ENCODE data around the gene EIF4A3. TPM values are rescaled to one million over a fixed set of nuclear protein-coding genes. Genes with fewer than 3 reads are reported as not detected.

Gene EIF4A3
- total RNA-seq, 3 donors from 2014 or later (not counting 1 experiment from before 2014, with no cell fraction given), result 86.2 to 88.6 (median 88.0) TPM

GRCh38 chr17:80195141-80195540 lies 48.2 kb upstream of the EIF4A3 start:
- intact Hi-C loops (cut with micrococcal nuclease), result no loop called here
- no peak for ATAC-seq
- no peak for TF ChIP-seq CTCF (IDR thresholded peaks at IDR 0.05)
- Mint-ChIP-seq H3K27me3 (ENCODE audit: low read depth in 2 of 2) (peaks cover 0 to 7% of the 10 kb centered on the region in 2 donors), H3K4me1 (no peaks in the 10 kb centered on the region), H3K27ac (no peak overlapping the region), H3K9me3 (no peaks in the 10 kb centered on the region), H3K36me3 (no peaks in the 10 kb centered on the region), H3K4me3 (no peak overlapping the region)
- no peaks in the 10 kb centered on the region for H3K9me3 ChIP-seq (ENCODE audit: control insufficient read depth, insufficient read depth, low read length)
- H3K4me3 ChIP-seq (ENCODE audit: low read length), result no peak overlapping the region
- no peaks in the 10 kb centered on the region for H3K36me3 ChIP-seq (ENCODE audit: control insufficient read depth, insufficient read depth, low read length)
- no peak overlapping the region for H3K27ac ChIP-seq (ENCODE audit: low read length)
- no peaks in the 10 kb centered on the region for H3K27me3 ChIP-seq (ENCODE audit: control insufficient read depth, insufficient read depth, low read length)
- H3K4me1 ChIP-seq (ENCODE audit: control insufficient read depth, insufficient read depth, low read length), result no peaks in the 10 kb centered on the region
- no peak for DNase-seq
- WGBS (ENCODE audit: insufficient coverage), result 91% methylated on average over 14 of the region's 14 CpGs

DNA sequence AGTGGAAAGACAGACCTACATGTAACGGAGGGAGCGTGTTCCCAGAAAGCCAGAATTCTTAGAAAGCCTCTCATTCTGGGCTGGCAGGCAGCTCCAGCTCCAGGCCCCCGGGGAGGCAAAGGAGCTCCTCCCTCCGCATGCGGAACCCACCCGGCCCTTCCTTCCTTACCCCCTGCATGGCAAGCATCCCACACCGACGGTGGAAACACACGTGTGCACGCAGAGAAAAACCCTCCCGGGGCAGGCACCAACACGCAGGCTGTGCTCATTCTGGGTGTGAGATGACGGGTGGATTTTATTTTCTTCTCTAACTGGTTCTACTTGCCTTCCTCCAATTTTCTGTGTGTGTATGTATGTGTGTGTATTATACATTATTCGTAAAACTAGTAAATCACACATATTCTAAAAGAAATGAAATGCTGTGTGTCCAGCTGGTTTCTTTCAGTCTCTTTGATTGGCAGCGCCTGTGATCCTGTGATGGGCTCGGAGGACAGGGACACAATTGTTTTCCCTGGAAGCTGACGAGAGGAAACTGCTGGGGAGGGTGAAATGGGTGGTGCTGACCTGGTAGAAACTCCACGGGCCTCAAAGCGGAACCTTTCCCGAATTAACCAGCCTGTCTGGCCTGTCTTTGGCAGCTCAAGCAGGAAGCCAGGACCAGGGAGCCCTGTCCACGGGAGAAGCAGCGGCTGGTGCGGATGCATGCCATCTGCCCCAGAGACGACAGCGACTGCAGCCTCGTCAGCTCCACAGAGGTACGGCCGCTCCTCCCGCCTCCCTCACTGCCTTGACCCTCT lies 45.1 kb upstream of the EIF4A3 start:
- Mint-ChIP-seq H3K4me1 (no peaks in the 10 kb centered on the region), H3K9me3 (no peaks in the 10 kb centered on the region), H3K36me3 (no peaks in the 10 kb centered on the region), H3K27ac (no peak overlapping the region), H3K27me3 (ENCODE audit: low read depth in 2 of 2) (peaks cover 0 to 7% of the 10 kb centered on the region in 2 donors), H3K4me3 (no peak overlapping the region)
- no peak for TF ChIP-seq CTCF (IDR thresholded peaks at IDR 0.05)
- Histone ChIP-seq H3K4me3 (ENCODE audit: low read length) (no peak overlapping the region), H3K27ac (ENCODE audit: low read length) (no peak overlapping the region), H3K27me3 (ENCODE audit: control insufficient read depth, insufficient read depth, low read length) (no peaks in the 10 kb centered on the region), H3K36me3 (ENCODE audit: control insufficient read depth, insufficient read depth, low read length) (no peaks in the 10 kb centered on the region), H3K9me3 (ENCODE audit: control insufficient read depth, insufficient read depth, low read length) (no peaks in the 10 kb centered on the region), H3K4me1 (ENCODE audit: control insufficient read depth, insufficient read depth, low read length) (no peaks in the 10 kb centered on the region)
- intact Hi-C loops (cut with micrococcal nuclease), result no loop called here
- WGBS (ENCODE audit: insufficient coverage), result 62% methylated on average over 27 of the region's 29 CpGs
- no peak for DNase-seq
- no peak for ATAC-seq

DNA sequence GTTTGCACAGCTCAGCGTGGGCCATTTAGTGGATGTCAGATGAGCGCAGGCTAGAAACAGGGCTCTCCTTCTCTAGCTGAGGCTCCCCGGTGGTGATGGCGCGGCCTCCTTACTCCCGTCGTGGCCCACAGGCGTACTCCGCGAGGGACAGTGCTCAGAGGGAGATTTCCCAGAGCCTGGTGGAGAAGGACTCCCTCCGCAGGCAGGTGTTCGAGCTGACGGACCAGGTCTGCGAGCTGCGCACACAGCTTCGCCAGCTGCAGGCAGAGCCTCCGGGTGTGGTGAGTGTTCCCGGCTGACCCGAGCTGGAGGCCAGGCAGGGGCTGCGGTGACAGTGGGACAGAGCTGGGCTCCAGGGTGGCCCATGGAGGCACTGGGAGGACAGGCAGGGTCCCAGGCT lies 44.3 kb upstream of the EIF4A3 start:
- Mint-ChIP-seq H3K4me3 (no peak overlapping the region), H3K36me3 (no peaks in the 10 kb centered on the region), H3K9me3 (no peaks in the 10 kb centered on the region), H3K27me3 (ENCODE audit: low read depth in 2 of 2) (peaks cover 0 to 7% of the 10 kb centered on the region in 2 donors), H3K27ac (no peak overlapping the region), H3K4me1 (no peaks in the 10 kb centered on the region)
- ATAC-seq (no peak), DNase-seq (no peak)
- no peak for TF ChIP-seq CTCF (IDR thresholded peaks at IDR 0.05)
- Histone ChIP-seq H3K27me3 (ENCODE audit: control insufficient read depth, insufficient read depth, low read length) (no peaks in the 10 kb centered on the region), H3K36me3 (ENCODE audit: control insufficient read depth, insufficient read depth, low read length) (no peaks in the 10 kb centered on the region), H3K9me3 (ENCODE audit: control insufficient read depth, insufficient read depth, low read length) (no peaks in the 10 kb centered on the region), H3K4me1 (ENCODE audit: control insufficient read depth, insufficient read depth, low read length) (no peaks in the 10 kb centered on the region), H3K4me3 (ENCODE audit: low read length) (no peak overlapping the region), H3K27ac (ENCODE audit: low read length) (no peak overlapping the region)
- intact Hi-C loops (cut with micrococcal nuclease), result no loop called here
- 95% methylated on average over 20 of the region's 20 CpGs for WGBS (ENCODE audit: insufficient coverage)

- Histone ChIP-seq H3K4me3 (ENCODE audit: low read length) (no peak overlapping the region), H3K9me3 (ENCODE audit: control insufficient read depth, insufficient read depth, low read length) (no peaks in the 10 kb centered on the region), H3K27ac (ENCODE audit: low read length) (no peak overlapping the region), H3K36me3 (ENCODE audit: control insufficient read depth, insufficient read depth, low read length) (no peaks in the 10 kb centered on the region), H3K27me3 (ENCODE audit: control insufficient read depth, insufficient read depth, low read length) (no peaks in the 10 kb centered on the region), H3K4me1 (ENCODE audit: control insufficient read depth, insufficient read depth, low read length) (no peaks in the 10 kb centered on the region)
- H3K4me1 Mint-ChIP-seq, result no peaks in the 10 kb centered on the region
- H3K9me3 Mint-ChIP-seq, result no peaks in the 10 kb centered on the region
- H3K36me3 Mint-ChIP-seq, result no peaks in the 10 kb centered on the region
- DNase-seq (no peak), ATAC-seq (no peak)
- intact Hi-C loops (cut with micrococcal nuclease), result no loop called here
- TF ChIP-seq CTCF (IDR thresholded peaks at IDR 0.05), result no peak
- H3K27me3 Mint-ChIP-seq (ENCODE audit: low read depth in 2 of 2), result peaks cover 0 to 5% of the 10 kb centered on the region in 2 donors
- no peak overlapping the region for H3K4me3 Mint-ChIP-seq
- 93% methylated on average over 10 of the region's 10 CpGs for WGBS (ENCODE audit: insufficient coverage)
- H3K27ac Mint-ChIP-seq, result no peak overlapping the region
These were observed 43.8 kb upstream of the EIF4A3 start for GRCh38 chr17:80190716-80191115.
